SW480 (cell line): ENCODE data around the gene C1S.

Experiments
- DNase-seq: peaks from one replicate; pipeline ENCODE4 v3.0.0-alpha.2; 2016; ENCODE audit warnings: low spot score

The C1S gene

DNA sequence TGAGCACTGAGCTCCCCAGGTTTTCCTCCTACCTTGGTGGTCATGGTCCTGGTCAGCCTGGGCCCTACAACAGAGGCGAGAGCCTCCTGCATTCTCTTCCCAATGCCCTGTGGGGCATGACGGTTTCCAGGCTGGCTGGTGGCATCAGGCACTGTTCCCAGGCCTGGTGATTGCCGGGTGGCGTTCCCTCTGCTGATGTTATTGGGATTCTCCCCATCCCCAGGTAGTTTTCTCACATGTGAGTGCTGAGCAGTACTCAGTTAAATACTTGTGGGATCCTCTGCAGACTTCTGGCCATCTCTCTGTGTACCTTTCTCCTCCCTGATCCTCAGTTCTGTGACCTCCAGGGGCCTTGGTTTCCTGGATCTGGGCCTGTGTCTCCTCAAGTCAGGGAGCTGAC lies 16.0 kb downstream of the C1S start:
- no peak for DNase-seq

DNA sequence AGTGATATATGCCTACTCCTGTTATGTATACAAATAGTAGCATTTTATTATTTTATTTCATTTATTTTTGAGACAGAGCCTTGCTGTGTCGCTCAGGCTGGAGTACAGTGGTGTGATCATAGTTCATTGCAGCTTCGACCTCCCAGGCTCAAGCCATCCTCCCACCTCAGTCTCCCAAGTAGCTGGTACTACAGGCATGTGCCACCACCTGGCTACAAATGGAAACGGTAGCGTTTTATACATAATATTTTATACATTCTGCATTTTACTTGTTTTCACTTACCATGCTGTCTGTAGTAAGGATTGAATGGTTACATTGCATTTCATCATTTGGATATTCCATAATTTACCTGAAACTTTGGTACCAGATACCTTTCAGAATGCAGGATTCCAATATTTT lies 17.6 kb downstream of the C1S start:
- DNase-seq: peak; percentile 40

DNA sequence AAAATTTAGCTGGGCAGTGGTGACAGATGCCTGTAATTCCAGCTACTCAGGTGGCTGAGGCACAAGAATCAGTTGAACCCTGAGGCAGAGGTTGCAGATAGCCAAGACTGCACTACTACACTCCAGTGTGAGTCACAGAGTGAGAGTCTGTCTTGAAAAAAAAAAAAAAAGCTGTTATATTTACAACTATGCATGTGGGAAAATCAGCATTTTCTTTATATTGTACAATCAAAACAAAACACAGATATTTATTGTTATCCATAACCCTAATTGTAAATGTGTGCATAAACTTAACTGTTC lies 19.3 kb downstream of the C1S start:
- DNase-seq: no peak

DNA sequence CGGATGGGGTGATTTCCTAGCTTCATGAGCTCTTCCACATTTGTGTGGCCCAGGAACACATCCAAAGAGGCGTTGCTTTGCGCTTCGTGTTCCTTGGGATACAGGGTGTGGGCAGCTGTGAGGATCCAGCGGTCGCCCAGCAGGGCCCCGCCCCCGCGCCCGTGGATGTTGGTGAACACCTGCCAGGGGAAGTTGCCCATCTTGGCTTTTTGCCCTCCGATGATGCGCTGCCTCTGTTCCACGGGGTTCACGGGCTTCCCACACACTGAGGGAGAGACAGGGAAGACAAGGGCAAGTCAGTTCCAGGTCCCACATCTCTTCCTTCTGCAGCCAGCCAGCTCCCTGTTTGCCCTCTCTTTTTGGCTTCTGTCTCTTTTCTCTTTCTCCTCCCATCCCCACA lies 20.5 kb downstream of the C1S start:
- DNase-seq: no peak

DNA sequence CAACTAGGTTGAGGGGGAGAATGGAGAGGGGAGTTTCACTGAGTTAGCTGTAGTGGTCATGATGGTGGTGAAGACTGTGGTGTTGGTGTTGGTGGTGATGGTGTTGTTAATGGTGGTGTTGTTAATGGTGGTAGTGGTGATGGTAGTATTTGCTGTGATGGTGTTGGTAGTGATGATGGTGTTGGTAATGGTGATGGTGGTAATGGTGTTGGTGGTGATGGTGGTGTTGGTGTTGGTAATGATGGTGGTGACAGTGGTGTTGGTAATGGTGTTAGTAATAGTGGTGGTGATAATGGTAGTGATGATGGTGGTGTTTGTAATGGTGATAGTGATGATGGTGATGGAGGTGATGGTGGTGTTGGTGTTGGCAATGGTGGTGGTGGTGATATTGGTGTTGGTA lies 22.6 kb downstream of the C1S start:
- DNase-seq: no peak

DNA sequence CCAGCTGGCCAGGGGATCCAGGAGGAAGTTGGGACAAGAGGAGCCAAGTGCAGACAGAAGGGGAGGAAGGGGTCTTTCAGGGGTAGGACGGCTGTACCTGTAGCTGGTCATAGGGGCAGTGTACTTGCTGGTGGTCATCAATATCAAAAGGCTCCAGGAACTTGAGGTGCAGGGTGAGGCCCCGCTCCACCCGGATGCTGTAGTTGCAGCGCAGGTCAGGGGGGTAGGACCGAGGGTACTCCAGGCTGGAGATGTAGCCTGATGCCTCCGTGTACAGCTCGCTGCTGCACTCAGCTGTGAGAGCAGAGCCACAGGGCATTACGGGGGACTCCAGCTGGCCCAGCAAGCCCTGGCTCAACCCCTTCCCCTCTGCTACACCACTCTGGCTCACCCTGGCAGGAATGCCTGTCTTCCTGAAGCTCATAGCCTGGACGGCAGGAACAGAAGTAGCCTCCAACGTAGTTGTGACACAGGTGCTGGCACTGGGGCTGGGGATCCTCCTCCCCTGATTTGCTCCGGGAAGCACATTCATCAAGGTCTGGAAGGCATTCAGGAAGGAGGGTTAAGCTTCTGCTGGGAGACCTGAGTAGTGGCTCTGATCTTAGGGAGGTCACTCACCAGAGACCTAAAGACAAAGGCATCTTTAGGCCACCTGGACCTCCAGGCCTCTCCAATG lies 28.8 kb downstream of the C1S start:
- no peak for DNase-seq

DNA sequence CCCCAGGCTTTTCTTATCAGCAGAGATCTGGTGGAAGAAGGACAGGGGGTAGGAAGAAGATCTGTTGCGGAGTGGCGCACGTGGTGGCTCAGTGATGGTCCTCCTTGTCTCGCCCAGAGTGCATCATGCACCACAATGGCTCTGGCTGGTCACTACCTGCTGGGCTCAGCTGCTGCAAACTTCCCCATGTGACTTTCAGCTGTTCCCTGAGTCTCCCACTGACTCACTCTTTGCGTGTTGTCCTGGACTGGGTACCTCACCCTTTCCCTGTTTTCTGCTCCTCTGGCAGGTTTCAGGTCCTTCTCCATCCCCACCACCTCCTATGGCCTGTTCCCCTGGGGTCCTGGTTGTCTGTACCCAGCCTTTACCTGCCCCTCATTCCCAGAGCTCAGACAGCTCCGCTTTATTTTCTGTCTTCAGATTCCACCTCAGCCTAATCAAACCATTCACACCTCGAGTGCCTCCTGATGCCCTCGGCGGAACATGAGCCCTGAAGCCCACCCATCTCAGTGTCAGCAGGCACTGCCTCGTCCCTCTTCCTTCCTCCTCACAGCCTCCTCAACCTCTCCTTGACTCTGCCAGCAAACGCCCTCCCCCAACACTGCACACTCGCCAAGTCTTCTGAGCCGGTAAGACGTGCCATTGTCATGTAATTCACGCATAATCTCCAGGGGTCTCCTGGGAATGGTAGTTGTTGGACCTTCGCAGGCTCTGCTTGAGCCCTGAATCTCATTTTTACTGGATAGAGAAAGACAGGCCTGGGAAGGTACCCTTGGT lies 29.9 kb downstream of the C1S start:
- DNase-seq: no peak

DNA sequence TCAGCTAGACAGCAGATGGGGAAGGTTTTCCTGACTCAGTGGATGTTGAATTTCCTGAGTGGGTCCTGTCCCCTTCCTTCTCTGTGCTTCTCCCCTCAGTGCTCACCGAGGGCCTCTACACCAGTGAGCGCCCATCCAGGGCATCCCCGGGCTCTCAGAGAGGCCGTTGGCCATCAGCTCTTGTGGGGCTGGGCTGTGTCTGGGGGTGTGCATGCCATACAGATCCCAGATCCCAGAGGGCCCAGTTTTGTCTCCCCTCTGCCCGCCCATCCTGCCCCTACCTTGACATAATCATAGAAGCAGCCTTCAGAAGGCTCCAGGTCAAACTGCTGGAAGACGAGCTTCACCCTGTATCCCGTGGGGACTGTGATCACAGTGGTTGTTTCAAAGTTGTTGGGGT lies 30.7 kb downstream of the C1S start:
- no peak for DNase-seq

DNA sequence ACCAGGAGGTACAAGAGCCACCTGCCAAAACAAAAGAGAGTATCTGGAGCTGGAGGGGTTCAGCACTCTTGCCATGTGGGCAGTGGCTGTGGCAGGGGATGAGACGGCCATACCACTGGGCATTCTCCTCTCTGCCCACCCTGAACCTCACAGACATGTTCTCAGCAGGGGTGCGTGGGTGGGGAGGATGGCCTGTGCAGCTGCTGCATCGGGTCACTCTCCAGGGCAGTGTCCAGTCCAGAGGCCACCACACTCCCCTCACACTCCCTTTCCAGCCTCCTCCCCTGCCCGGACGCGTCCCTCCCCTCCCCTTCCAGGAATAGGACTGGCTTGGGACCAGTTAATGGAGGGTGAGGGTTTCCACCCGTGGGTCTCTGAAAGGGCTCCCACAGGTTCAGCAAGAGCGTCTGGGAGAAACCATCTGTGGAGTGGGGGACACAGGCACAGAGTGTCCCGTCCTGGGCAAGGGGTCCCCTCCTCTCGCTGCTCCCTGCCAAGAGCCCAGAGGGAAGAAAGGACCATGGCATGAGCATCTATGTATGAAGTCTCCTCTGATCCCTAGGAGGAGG lies 31.2 kb downstream of the C1S start:
- no peak for DNase-seq

DNA sequence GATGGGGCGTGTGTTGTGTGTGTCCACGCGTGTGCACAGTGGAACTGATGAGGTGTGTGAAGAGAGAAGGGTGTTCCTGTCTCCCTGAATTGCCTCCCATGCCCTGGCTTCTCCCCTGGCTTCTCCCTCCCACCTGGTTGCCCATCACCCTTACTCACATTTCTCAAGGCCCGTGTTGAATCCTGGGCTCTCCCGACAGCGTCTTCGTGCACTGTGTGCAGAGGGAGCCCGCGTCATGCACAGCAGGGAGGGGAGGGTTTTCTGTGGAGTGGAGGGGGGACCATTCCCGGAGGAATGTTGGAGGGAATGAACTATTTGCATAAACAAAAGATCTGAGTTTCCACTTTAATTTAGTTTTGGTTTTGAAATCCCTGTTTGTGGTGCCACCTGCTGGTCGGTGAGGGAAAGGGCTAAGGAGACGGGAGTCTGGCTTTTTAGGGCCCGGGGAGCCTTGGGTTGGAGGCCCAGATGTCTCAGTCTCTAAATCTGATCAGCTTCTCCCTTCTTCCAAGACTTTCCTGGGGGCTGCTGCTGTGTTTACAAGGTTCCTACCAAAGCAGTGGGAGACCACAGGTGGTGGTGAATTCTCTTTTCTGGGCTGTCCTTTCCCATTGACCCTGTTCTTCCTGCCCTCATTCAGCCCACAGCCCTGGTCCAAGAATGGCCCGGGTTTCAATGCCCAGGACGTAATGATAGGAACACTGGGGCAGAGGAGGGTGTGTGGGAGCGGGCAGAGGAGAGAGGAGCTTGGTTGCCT lies 31.9 kb downstream of the C1S start, which contains the start of gene C1R:
Gene C1R (minus strand): TSS at position 217 of the 757 bp plus-strand sequence. CDS start 57 bp downstream, at position 160.
- DNase-seq: peak; percentile 65

DNA sequence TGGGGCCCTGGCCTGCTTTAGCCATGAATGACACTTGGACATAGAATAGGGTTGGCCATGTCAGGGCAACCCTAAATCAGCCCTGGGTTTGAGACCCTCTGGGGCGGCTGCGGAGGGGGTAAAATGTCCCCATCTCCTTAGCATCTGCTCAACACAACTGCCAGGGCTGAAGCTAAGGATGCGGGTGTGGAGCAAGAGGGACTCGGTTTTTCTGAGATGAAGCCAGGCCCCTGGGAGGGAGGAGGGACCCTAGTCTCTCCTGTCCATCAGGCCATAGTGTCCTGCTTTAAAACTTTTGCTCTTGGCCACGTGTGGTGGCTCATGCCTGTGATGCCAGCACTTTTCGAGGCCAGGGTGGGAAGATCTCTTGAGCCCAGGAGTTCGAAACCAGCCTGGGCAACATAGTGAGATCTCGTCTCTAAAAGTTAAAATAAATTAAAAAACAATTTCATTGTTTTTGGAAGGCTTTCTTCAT lies 32.5 kb downstream of the C1S start:
- DNase-seq: no peak

DNA sequence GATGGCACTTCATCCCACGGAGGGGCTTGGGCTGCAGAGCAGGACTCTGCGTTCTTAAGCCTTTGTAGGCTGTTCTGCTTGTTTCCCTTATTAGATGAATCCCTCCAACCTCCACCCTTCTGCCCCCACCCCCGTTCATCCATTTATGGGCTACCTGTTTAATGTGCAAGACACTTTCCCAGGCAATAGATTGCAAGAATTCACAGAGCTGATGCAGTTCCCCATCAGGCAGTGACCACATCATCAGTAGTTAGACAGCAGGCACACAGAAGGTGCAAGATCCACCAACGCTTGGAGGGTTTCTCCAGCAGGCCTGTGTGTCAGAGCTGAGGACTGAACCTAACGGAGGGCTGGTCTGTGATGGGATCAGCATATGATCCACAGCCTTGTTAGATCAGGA lies 33.0 kb downstream of the C1S start:
- no peak for DNase-seq

DNA sequence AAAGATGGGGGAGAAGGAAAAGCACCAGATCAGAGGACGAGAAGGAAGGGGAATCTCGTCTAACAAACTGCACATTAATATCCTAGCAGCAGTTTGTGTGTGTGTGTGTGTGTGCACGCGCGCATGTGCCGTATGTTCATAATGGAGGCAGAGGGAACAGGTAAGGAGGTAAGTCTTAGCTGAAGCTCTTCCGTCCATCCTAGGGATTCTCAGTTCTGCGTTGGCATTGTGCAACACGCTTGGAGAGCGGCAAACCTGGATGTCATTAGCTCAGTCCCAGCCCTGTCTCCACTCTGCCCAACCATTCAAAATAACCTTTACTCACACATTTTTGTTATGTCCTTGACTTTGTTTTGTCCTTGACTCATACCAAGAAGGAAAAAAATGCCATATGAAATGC lies 33.4 kb downstream of the C1S start:
- DNase-seq: no peak

DNA sequence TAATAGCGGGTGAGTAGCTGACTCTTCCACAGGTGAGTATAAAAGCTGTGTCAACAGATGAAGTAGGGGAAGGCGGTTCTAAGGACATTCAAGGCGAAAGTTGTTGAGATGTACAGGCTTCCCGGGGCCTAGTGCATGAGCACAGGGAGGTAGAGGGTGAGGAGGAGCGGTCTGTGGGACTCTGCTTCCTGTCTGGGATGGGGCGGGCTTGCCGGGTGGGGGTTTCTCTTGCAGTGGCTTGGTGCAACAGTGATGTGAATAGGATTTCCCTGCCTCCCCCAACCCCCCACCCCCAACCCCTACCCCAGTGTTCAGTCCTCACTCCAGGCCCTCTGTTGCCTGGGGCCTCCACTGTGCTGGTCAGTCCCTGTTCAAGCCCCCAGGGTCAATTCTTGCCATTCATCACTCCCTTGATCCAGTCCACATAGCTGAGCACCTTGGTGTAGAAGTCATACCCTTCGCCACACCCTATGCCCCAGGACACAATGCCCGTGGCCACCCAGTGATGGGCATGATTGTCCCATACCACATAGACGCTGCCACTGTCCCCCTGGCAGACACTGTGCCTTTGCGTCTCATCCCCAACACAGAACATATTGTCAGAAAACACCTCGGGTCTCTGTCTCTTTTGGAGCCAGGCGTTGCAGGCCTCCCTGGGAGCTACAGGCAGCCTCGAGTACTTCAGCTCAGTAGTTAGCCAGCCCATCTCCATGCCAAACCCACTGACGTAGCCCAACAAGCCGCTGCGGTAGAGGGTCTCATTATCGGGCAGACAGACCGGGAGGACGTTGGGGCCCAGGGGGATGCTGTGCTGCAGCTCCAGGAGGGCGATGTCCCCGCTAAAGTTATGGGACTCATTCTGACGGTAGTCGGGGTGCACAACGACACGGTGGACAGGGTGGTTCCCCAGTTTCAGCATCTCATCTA lies 35.8 kb downstream of the C1S start:
- DNase-seq: no peak

DNA sequence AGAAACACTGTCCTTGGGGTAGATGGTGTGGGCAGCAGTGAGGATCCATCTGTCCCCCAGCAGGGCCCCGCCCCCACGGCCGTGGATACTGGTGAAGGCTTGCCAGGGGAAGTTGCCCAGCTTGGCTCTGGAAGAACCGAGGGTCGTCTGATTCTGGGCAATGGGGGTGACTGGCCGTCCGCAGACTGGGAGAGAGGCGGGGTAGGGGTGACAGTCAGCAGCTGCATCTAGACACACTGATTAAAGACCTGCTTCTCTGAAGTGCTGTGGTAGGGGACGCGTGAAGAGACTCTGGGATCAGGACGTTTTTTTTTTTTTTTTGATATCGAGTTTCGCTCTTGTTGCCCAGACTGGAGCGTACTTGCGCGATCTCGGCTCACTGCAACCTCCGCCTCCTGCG lies 36.5 kb downstream of the C1S start:
- no peak for DNase-seq

DNA sequence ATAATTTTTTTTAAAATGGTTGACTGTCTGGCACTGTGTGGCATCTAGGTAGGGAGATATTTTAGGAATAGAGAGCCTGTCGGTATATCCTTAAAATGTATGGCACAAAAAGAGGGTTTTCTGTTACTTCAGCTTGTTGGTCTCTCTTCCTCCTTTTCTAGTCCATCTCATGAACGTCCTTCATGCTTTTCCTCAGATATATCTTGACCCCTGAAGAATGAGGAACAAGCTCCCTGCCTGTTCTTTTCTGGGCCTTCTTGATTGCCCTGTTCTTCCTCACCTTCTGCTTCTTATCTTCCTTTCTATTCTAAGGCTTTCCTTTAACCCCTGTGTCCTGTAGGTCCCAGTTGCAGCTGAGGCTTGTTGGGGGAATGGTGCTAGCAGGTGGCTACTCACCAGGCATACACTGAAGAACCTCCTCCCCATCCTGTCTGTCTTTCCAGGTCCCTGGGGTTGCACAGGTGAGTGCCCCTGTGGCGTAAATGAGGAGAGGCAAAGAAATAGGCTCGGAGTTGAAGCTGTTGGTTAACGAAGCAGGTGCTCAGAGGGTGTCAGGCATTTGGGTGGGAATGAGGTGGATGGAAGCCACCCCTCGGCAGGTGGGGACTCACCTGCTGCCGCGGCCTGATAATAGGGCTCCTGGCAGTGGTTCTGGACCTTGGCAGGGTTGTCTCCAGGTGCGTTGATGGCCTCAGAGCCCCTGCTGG lies 38.9 kb downstream of the C1S start:
- no peak for DNase-seq

DNA sequence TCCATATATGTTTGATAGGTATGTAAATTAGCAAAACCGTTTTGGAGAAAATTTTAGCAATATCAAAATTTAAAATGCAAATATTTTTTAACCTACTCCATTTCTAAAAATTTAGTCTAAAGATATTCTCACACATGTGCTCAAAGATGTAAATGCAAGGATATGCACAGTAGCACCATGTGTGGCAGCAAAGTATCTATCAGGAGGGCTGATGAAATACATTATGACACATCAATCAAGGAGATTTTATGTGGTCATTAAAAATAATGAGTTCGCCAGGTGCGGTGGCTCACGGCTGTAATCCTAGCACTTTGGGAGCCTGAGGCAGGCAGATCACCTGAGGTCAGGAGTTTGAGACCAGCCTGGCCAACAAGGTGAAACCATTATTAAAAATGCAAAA lies 39.7 kb downstream of the C1S start:
- DNase-seq: no peak

DNA sequence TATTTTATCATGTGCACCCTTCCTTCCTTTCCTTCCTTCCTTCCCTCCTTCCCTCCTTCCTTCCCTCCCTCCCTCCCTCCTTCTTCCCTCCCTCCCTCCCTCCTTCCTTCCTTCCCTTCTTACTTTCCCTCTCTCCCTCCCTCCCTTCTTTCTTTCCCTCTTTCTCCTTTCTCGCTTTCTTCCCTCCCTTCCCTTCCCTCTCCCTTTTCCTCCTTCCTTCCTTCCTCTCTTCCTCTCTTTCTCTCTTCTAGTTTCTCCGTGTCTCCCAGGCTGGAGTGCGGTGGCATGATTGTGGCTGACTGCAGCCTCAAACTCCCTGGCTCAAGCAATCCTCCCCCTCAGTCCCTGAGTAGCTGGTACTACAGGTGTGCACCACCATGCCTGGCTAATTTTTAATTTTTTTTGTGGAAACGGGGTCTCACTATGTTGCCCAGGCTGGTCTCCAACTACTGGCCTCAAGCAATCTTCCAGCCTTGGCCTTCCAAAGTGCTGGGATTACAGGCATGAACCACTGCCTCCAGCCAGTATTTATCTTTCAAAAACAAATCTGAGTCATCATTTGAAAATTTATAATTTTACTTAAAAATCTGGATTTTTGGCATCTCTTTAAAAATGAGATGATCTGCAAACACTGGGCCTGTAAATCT lies 40.7 kb downstream of the C1S start:
- no peak for DNase-seq

DNA sequence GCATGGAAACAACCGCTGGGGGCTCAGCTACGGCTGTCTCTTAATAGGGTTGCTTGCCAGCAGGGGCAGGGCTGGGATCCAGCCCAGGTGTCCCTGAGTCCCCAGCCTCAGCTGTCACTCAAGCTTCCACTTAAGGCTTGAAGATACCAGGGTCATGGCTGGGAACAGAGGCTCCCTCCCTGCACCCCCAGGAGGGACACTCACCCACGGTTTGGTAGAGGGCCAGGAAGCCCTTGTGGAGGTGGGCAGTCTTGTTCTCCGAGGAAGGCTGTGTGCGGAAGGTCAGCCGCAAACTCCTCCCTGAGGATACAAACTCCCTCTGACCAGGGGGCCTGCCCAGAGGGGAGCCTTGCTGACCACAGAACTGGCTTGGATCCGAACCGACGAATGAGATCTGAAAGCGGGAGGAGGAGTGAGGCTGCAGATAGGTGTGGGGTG lies 41.2 kb downstream of the C1S start:
- no peak for DNase-seq

DNA sequence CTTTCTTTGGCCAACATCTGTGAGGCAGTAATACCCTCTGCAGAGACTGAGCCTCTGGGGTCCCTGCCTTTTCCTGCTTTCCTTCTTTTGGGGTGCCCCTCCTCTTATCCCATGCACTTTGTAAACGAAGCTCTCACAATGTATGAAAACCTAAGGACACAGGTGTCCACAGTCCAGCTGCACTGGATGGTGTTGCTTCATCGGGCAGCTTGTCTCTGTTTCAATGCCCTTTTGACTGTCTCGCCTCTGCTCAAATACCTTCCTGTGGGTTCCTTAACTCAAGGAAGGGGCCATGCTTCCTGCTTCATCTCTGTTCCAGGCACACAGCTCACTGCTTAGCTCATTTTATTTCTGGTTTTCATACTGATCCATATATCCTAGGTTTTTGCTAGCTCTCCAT lies 42.1 kb downstream of the C1S start:
- no peak for DNase-seq
